ENCODE results near the gene CAMK1.
A peak's percentile ranks its signal among the peaks of the same experiment; 100 is the strongest.

Gene CAMK1

GRCh38 chr3:9768141-9768775, 1.5 kb downstream of the CAMK1 start:
- Mint-ChIP-seq H3K27me3 (peaks cover 7% of the 10 kb centered on the region), H3K9me3 (no peaks in the 10 kb centered on the region), H3K4me1 (peaks cover 43% of the 10 kb centered on the region), H3K4me3 (peak overlapping the region in 1 of 2 donors; percentile 68), H3K27ac (no peak overlapping the region)
- no peak for DNase-seq
- ATAC-seq, result no peak

- Mint-ChIP-seq H3K4me3 (no peak overlapping the region), H3K27me3 (peaks cover 7% of the 10 kb centered on the region), H3K9me3 (no peaks in the 10 kb centered on the region), H3K27ac (no peak overlapping the region), H3K4me1 (peaks cover 43% of the 10 kb centered on the region)
- no peak for ATAC-seq
- DNase-seq, result no peak
Measured at GRCh38 chr3:9767418-9767817, 2.3 kb downstream of the CAMK1 start.

- Mint-ChIP-seq H3K27me3 (peaks cover 7% of the 10 kb centered on the region), H3K4me3 (no peak overlapping the region), H3K27ac (no peak overlapping the region), H3K4me1 (peaks cover 40% of the 10 kb centered on the region), H3K9me3 (no peaks in the 10 kb centered on the region)
- DNase-seq (no peak), ATAC-seq (no peak)
Measured at GRCh38 chr3:9765865-9766264, 3.9 kb downstream of the CAMK1 start.

- ATAC-seq (no peak), DNase-seq (no peak)
- Mint-ChIP-seq H3K9me3 (no peaks in the 10 kb centered on the region), H3K4me3 (no peak overlapping the region), H3K27ac (no peak overlapping the region), H3K27me3 (no peaks in the 10 kb centered on the region), H3K4me1 (peaks cover 14% of the 10 kb centered on the region)
Measured at GRCh38 chr3:9762871-9763270, 6.9 kb downstream of the CAMK1 start.

GRCh38 chr3:9761919-9762318, 7.8 kb downstream of the CAMK1 start:
- no peak overlapping the region for H3K27ac Mint-ChIP-seq
- no peak for ATAC-seq
- H3K4me1 Mint-ChIP-seq, result peaks cover 8% of the 10 kb centered on the region

GRCh38 chr3:9760779-9761505, 8.8 kb downstream of the CAMK1 start:
- Mint-ChIP-seq H3K4me3 (no peak overlapping the region), H3K9me3 (no peaks in the 10 kb centered on the region), H3K4me1 (peaks cover 10% of the 10 kb centered on the region), H3K27ac (no peak overlapping the region), H3K27me3 (no peaks in the 10 kb centered on the region)
- DNase-seq, result no peak
- ATAC-seq, result no peak

More at GRCh38 chr3:9761919-9762318, 7.8 kb downstream of the CAMK1 start:
- no peak for DNase-seq
- H3K9me3 Mint-ChIP-seq, result no peaks in the 10 kb centered on the region
- no peaks in the 10 kb centered on the region for H3K27me3 Mint-ChIP-seq
- no peak overlapping the region for H3K4me3 Mint-ChIP-seq

- no peaks in the 10 kb centered on the region for H3K27me3 Mint-ChIP-seq
- no peak for ATAC-seq
- H3K9me3 Mint-ChIP-seq, result no peaks in the 10 kb centered on the region
- no peak overlapping the region for H3K27ac Mint-ChIP-seq
- no peak overlapping the region for H3K4me3 Mint-ChIP-seq
- H3K4me1 Mint-ChIP-seq, result peaks cover 20% of the 10 kb centered on the region
- no peak for DNase-seq
Measured at GRCh38 chr3:9757427-9757826, 12.3 kb downstream of the CAMK1 start.

- Mint-ChIP-seq H3K4me3 (peak overlapping the region in 1 of 2 donors; percentile 17), H3K4me1 (peaks cover 44% of the 10 kb centered on the region), H3K9me3 (no peaks in the 10 kb centered on the region), H3K27me3 (no peaks in the 10 kb centered on the region), H3K27ac (peak overlapping the region; percentile 0 to 96)
- ATAC-seq (no peak), DNase-seq (no peak)
Measured at GRCh38 chr3:9754678-9755077, 15.1 kb downstream of the CAMK1 start.

- Mint-ChIP-seq H3K4me1 (peaks cover 65% of the 10 kb centered on the region), H3K27ac (peak overlapping the region; percentile 93 to 96), H3K9me3 (no peaks in the 10 kb centered on the region), H3K4me3 (peak overlapping the region; percentile 88 to 92), H3K27me3 (no peaks in the 10 kb centered on the region)
- ATAC-seq (no peak), DNase-seq (no peak)
Measured at GRCh38 chr3:9750556-9751411, 19.0 kb downstream of the CAMK1 start.

- Mint-ChIP-seq H3K27ac (peak within 1 kb of the TSS; percentile 93 to 96), H3K4me3 (peak within 1 kb of the TSS; percentile 88 to 92), H3K9me3 (no peaks in the 10 kb centered on the region), H3K4me1 (peaks cover 67% of the 10 kb centered on the region), H3K27me3 (no peaks in the 10 kb centered on the region)
- DNase-seq (peak; percentile 94 to 97), ATAC-seq (peak; percentile 96)
Measured at GRCh38 chr3:9749645-9750555, 19.8 kb downstream of the CAMK1 start, which contains the start of gene OGG1. Gene OGG1, plus strand, starts transcription at chr3:9749952. Its CDS starts 335 bp downstream, at chr3:9750287.

GRCh38 chr3:9749296-9749644, 20.5 kb downstream of the CAMK1 start:
- no peak for DNase-seq
- Mint-ChIP-seq H3K4me3 (peak overlapping the region; percentile 88 to 92), H3K27me3 (no peaks in the 10 kb centered on the region), H3K27ac (peak overlapping the region; percentile 9 to 96), H3K4me1 (peaks cover 64% of the 10 kb centered on the region), H3K9me3 (no peaks in the 10 kb centered on the region)
- no peak for ATAC-seq

- Mint-ChIP-seq H3K4me1 (peaks cover 62% of the 10 kb centered on the region), H3K27ac (no peak overlapping the region), H3K9me3 (no peaks in the 10 kb centered on the region), H3K27me3 (no peaks in the 10 kb centered on the region), H3K4me3 (no peak overlapping the region)
- DNase-seq, result no peak
- no peak for ATAC-seq
Measured at GRCh38 chr3:9748031-9748430, 21.7 kb downstream of the CAMK1 start.

GRCh38 chr3:9747267-9747666, 22.5 kb downstream of the CAMK1 start:
- Mint-ChIP-seq H3K9me3 (no peaks in the 10 kb centered on the region), H3K4me3 (no peak overlapping the region), H3K27ac (no peak overlapping the region), H3K27me3 (no peaks in the 10 kb centered on the region), H3K4me1 (peaks cover 62% of the 10 kb centered on the region)
- ATAC-seq (no peak), DNase-seq (no peak)

GRCh38 chr3:9746330-9746729, 23.4 kb downstream of the CAMK1 start:
- no peak for DNase-seq
- ATAC-seq, result no peak
- Mint-ChIP-seq H3K4me1 (peaks cover 53% of the 10 kb centered on the region), H3K27me3 (no peaks in the 10 kb centered on the region), H3K4me3 (no peak overlapping the region), H3K9me3 (no peaks in the 10 kb centered on the region), H3K27ac (peak overlapping the region in 1 of 2 donors; percentile 19)

GRCh38 chr3:9745521-9745920, 24.2 kb downstream of the CAMK1 start:
- no peak for DNase-seq
- H3K9me3 Mint-ChIP-seq, result no peaks in the 10 kb centered on the region
- H3K27ac Mint-ChIP-seq, result no peak overlapping the region
- no peak for ATAC-seq
- H3K27me3 Mint-ChIP-seq, result no peaks in the 10 kb centered on the region
- peaks cover 44% of the 10 kb centered on the region for H3K4me1 Mint-ChIP-seq
- no peak overlapping the region for H3K4me3 Mint-ChIP-seq

Data from stimulated activated naive CD8-positive, alpha-beta T cell treated with anti-CD3 and anti-CD28 coated beads, Interleukin-15, amount 100 ng/mL, for 72 hours (primary cell).